Measurements from ENCODE around the gene USP38.

Gene USP38

DNA sequence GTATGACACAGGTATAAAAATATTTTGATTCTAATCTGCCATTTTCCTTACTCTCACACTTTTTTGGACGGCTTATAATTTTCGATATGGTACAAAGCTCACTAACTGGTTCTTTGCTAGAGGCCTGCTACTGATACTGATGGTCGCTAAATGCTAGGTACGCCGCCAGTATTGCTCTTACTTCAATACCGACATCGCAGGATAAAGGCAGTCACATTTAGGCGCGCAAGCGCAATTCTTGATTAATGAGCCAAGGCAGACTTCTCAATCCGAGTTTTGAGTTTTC lies 557 bp upstream of the USP38 start:
- Histone ChIP-seq H3K9ac (peak overlapping the region; percentile 54), H3K9me3 (ENCODE audit: control insufficient read depth, low read length) (no peaks in the 10 kb centered on the region), H3K4me3 (ENCODE audit: low read depth, low read length) (peak overlapping the region; percentile 83), H3K4me2 (ENCODE audit: low read length) (peak overlapping the region; percentile 76), H3K79me2 (peaks cover 4% of the 10 kb centered on the region), H3K36me3 (ENCODE audit: control insufficient read depth, insufficient read depth, low read length) (no peaks in the 10 kb centered on the region), H3K27ac (peak overlapping the region; percentile 97), H2AFZ (peak overlapping the region; percentile 76), H3K4me1 (peaks cover 3% of the 10 kb centered on the region), H3K27me3 (ENCODE audit: control insufficient read depth, insufficient read depth, low read length) (no peaks in the 10 kb centered on the region)
- TF ChIP-seq, protein P1, sequence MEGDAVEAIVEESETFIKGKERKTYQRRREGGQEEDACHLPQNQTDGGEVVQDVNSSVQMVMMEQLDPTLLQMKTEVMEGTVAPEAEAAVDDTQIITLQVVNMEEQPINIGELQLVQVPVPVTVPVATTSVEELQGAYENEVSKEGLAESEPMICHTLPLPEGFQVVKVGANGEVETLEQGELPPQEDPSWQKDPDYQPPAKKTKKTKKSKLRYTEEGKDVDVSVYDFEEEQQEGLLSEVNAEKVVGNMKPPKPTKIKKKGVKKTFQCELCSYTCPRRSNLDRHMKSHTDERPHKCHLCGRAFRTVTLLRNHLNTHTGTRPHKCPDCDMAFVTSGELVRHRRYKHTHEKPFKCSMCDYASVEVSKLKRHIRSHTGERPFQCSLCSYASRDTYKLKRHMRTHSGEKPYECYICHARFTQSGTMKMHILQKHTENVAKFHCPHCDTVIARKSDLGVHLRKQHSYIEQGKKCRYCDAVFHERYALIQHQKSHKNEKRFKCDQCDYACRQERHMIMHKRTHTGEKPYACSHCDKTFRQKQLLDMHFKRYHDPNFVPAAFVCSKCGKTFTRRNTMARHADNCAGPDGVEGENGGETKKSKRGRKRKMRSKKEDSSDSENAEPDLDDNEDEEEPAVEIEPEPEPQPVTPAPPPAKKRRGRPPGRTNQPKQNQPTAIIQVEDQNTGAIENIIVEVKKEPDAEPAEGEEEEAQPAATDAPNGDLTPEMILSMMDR (IDR thresholded peaks at IDR 0.05): no peak

DNA sequence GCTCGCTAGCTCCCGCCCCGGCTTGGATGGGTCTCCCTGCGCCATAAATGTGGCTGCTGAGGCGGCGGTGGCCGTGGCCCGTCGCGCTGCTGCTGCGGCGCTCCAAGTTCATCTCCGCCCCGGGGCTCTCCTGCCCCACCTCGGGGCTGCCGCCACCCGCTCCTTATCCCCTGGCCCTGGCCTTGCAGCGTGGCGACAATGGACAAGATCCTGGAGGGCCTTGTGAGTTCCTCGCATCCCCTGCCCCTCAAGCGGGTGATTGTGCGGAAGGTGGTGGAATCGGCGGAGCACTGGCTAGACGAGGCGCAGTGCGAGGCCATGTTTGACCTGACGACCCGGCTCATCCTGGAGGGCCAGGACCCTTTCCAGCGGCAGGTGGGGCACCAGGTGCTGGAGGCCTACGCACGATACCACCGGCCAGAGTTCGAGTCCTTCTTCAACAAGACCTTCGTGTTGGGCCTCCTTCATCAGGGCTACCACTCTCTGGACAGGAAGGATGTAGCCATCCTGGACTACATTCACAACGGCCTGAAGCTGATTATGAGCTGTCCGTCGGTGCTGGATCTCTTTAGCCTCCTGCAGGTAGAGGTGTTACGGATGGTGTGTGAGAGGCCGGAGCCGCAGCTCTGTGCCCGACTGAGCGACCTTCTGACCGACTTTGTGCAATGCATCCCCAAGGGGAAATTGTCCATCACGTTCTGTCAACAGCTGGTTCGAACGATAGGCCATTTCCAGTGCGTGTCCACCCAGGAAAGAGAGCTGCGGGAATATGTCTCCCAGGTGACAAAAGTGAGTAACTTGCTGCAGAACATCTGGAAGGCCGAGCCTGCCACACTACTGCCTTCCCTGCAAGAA lies 763 bp downstream of the USP38 start:
- peak overlapping the region; percentile 56 for H3K9ac ChIP-seq
- H3K4me2 ChIP-seq (ENCODE audit: low read length): peak overlapping the region; percentile 81
- TF ChIP-seq, protein P1 (IDR thresholded peaks at IDR 0.05): no peak
- no peaks in the 10 kb centered on the region for H3K27me3 ChIP-seq (ENCODE audit: control insufficient read depth, insufficient read depth, low read length)
- H3K4me1 ChIP-seq: peaks cover 5% of the 10 kb centered on the region
- peaks cover 9% of the 10 kb centered on the region for H3K79me2 ChIP-seq
- H3K9me3 ChIP-seq (ENCODE audit: control insufficient read depth, low read length): no peaks in the 10 kb centered on the region
- H3K27ac ChIP-seq: peak overlapping the region; percentile 97
- H3K4me3 ChIP-seq (ENCODE audit: low read depth, low read length): peak overlapping the region; percentile 80
- H2AFZ ChIP-seq: peak overlapping the region; percentile 81
- H3K36me3 ChIP-seq (ENCODE audit: control insufficient read depth, insufficient read depth, low read length): no peaks in the 10 kb centered on the region

DNA sequence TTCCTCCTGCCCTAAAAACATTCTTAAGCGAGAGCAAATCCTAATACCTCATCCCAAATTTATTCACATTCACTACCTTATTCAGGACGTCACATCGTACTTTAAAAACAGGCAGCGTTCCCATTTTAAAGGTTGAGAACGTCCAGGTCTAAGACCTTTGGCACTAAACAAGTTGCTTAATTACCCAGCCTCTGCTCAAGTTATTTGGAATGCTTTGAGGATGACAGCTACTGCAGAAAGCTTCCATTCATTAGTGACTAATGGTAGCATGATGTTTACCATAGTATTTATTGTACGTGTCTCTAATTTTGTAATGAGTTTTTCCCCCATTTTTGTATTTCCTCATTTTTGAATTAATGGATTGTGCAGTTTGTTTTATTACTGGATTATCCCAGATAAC lies 1.5 kb downstream of the USP38 start:
- Histone ChIP-seq H3K79me2 (peaks cover 12% of the 10 kb centered on the region), H3K27me3 (ENCODE audit: control insufficient read depth, insufficient read depth, low read length) (no peaks in the 10 kb centered on the region), H3K9ac (no peak overlapping the region), H3K27ac (no peak overlapping the region), H3K36me3 (ENCODE audit: control insufficient read depth, insufficient read depth, low read length) (no peaks in the 10 kb centered on the region), H3K9me3 (ENCODE audit: control insufficient read depth, low read length) (no peaks in the 10 kb centered on the region), H3K4me1 (peaks cover 5% of the 10 kb centered on the region), H3K4me2 (ENCODE audit: low read length) (peak overlapping the region; percentile 81), H3K4me3 (ENCODE audit: low read depth, low read length) (peak overlapping the region; percentile 80), H2AFZ (no peak overlapping the region)
- TF ChIP-seq, protein P1 (IDR thresholded peaks at IDR 0.05): no peak

DNA sequence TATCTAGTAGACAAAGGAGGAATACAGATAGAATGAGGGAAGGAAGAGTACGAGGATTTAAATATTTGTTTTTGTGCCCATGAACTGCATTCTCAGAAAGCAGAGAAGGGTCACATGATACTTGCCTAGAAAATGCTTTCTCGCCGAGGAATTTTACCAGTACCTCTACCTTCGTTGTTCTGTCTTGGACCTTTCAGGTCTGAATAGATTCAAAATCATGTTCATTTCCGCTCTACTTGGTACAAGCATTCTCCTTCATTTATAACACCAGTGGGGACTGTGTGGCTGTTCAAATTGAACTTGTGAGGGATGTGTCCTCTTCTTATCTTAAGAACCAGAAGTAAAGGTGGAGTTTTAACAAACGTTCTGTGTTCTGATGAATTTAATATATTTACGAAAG lies 1.9 kb downstream of the USP38 start:
- no peak overlapping the region for H3K9ac ChIP-seq

More for the DNA sequence above, 1.9 kb downstream of the USP38 start:
- Histone ChIP-seq H3K27ac (no peak overlapping the region), H3K36me3 (ENCODE audit: control insufficient read depth, insufficient read depth, low read length) (no peaks in the 10 kb centered on the region), H3K9me3 (ENCODE audit: control insufficient read depth, low read length) (no peaks in the 10 kb centered on the region), H2AFZ (no peak overlapping the region), H3K27me3 (ENCODE audit: control insufficient read depth, insufficient read depth, low read length) (no peaks in the 10 kb centered on the region), H3K4me3 (ENCODE audit: low read depth, low read length) (peak overlapping the region; percentile 80), H3K4me2 (ENCODE audit: low read length) (peak overlapping the region; percentile 81), H3K79me2 (peaks cover 12% of the 10 kb centered on the region), H3K4me1 (peaks cover 5% of the 10 kb centered on the region)
- TF ChIP-seq, protein P1 (IDR thresholded peaks at IDR 0.05): no peak

Data from parathyroid adenoma (tissue), 2 donors.